SK-N-SH (cell line): ENCODE results near the gene MUSTN1. TPM values are rescaled to one million over a fixed set of nuclear protein-coding genes. Genes with fewer than 3 reads are reported as not detected.

Experiments
- CTCF ChIA-PET: fragments of 300-600, 350-600 bp; formaldehyde crosslinking; extraction: SDS; loops from one replicate; lab custom pipeline; 2021; lab: Yijun Ruan, JAX
- POLR2A ChIA-PET: fragments of 350-600 bp; sonication (Branson Sonifier 250); formaldehyde crosslinking; extraction: SDS; loops from one replicate; lab custom pipeline; 2020; ENCODE audit warnings: antibody characterized with exemption, inconsistent platforms; lab: Yijun Ruan, JAX
- DNase-seq: peaks from one replicate; pipeline ENCODE4 v3.0.0; 2012
- H2AFZ ChIP-seq: fragments of 200-600 bp; sonication (generic); 2 replicates; pipeline ENCODE4 v1.8.1; 2016; ENCODE audit warnings: antibody characterized with exemption, mild to moderate bottlenecking, low read depth
- H3F3A ChIP-seq: fragments of 200-600 bp; sonication (generic); replicated peaks from 2 replicates; pipeline ENCODE3; 2016; ENCODE audit warnings: antibody characterized with exemption, mild to moderate bottlenecking; ENCODE audit not compliant: insufficient read depth
- H3K27ac ChIP-seq, 2 experiments: fragments of 200-500 bp in 1 of 2; fragments of 200-600 bp in 1 of 2; sonication (Bioruptor generic) in 1 of 2; sonication (generic), shearing (Covaris generic) in 1 of 2; 2 replicates each; pipeline versions ENCODE4 v1.5.1 to v1.6.1; 2014 to 2016; ENCODE audit warnings: low read depth in 2 of 2, inconsistent platforms in 1 of 2, low read length in 1 of 2, mild to moderate bottlenecking in 1 of 2, mixed read lengths in 1 of 2
- H3K27me3 ChIP-seq: fragments of 200-600 bp; sonication (generic), shearing (Covaris generic); 2 replicates; pipeline ENCODE4 v1.6.1; 2016; ENCODE audit warnings: mixed run types; ENCODE audit not compliant: insufficient read depth
- H3K36me3 ChIP-seq, 2 experiments: fragments of 200-500 bp in 1 of 2; fragments of 200-600 bp in 1 of 2; sonication (Bioruptor generic) in 1 of 2; sonication (generic) in 1 of 2; replicated peaks in 1 of 2; 2 replicates each; pipeline versions ENCODE3 to v1.5.1; 2014 to 2016; ENCODE audit warnings: low read length in 1 of 2, mild to moderate bottlenecking in 1 of 2; ENCODE audit not compliant: insufficient read depth in 2 of 2, control insufficient read depth in 1 of 2
- H3K4me1 ChIP-seq, 2 experiments: fragments of 200-500 bp in 1 of 2; fragments of 200-600 bp in 1 of 2; sonication (Bioruptor generic) in 1 of 2; sonication (generic), shearing (Covaris generic) in 1 of 2; 2 replicates each; pipeline versions ENCODE4 v1.5.1 to v1.6.1; 2014 to 2016; ENCODE audit warnings: low read depth in 1 of 2, low read length in 1 of 2, mixed run types in 1 of 2; ENCODE audit not compliant: insufficient read depth in 2 of 2, control insufficient read depth in 1 of 2
- H3K4me2 ChIP-seq: fragments of 200-600 bp; sonication (generic), shearing (Covaris generic); 2 replicates; pipeline ENCODE4 v1.6.1; 2017; ENCODE audit warnings: mixed run types
- H3K4me3 ChIP-seq, 2 experiments: fragments of 200-500 bp in 1 of 2; fragments of 200-600 bp in 1 of 2; sonication (Bioruptor generic) in 1 of 2; sonication (generic), shearing (Covaris generic) in 1 of 2; 2 replicates each; pipeline versions ENCODE4 v1.5.1 to v1.8.1; 2014 to 2016; ENCODE audit warnings: low read depth in 2 of 2, inconsistent platforms in 1 of 2, low read length in 1 of 2, mild to moderate bottlenecking in 1 of 2, mixed read lengths in 1 of 2, moderate library complexity in 1 of 2
- H3K79me2 ChIP-seq: fragments of 200-600 bp; sonication (generic); 2 replicates; pipeline ENCODE4 v1.8.1; 2017; ENCODE audit warnings: mild to moderate bottlenecking; ENCODE audit not compliant: insufficient read depth
- H3K9ac ChIP-seq: fragments of 200-600 bp; sonication (generic); 2 replicates; pipeline ENCODE4 v1.6.1; 2017; ENCODE audit warnings: mixed run types
- H3K9me2 ChIP-seq: fragments of 200-600 bp; sonication (generic); 2 replicates; pipeline ENCODE4 v1.6.1; 2017; ENCODE audit warnings: mixed run types
- H3K9me3 ChIP-seq: fragments of 200-600 bp; sonication (generic); 2 replicates; pipeline ENCODE4 v1.6.1; 2017; ENCODE audit warnings: mixed run types, mild to moderate bottlenecking, moderate library complexity
- H4K20me1 ChIP-seq: fragments of 200-600 bp; sonication (generic); 2 replicates; pipeline ENCODE4 v1.6.1; 2017; ENCODE audit warnings: mild to moderate bottlenecking, mixed run types; ENCODE audit not compliant: insufficient read depth
- CHD2 ChIP-seq: fragments of 150-350 bp; IDR thresholded peaks from 2 replicates; pipeline ENCODE4 v1.6.1; 2018; ENCODE audit warnings: low read length; ENCODE audit not compliant: partially characterized antibody
- CTCF ChIP-seq: fragments of 200-600 bp; sonication (generic); IDR thresholded peaks from 2 replicates; pipeline ENCODE4 v1.6.1; 2017; ENCODE audit warnings: antibody characterized with exemption, mild to moderate bottlenecking, moderate library complexity
- ELF1 ChIP-seq: IDR thresholded peaks from 2 replicates; pipeline ENCODE4 v1.4.0; 2012
- FOSL2 ChIP-seq: IDR thresholded peaks from 2 replicates; pipeline ENCODE4 v1.4.0; 2012; ENCODE audit warnings: low read depth, mild to moderate bottlenecking, moderate library complexity, borderline replicate concordance
- FOXM1 ChIP-seq: IDR thresholded peaks from 2 replicates; pipeline ENCODE4 v1.4.0; 2012; ENCODE audit warnings: low read depth, mild to moderate bottlenecking
- GABPA ChIP-seq: IDR thresholded peaks from 2 replicates; pipeline ENCODE4 v1.4.0; 2012; ENCODE audit warnings: low read depth, mild to moderate bottlenecking
- MAX ChIP-seq: IDR thresholded peaks from 2 replicates; pipeline ENCODE4 v1.4.0; 2012; ENCODE audit warnings: low read depth
- MXI1 ChIP-seq: IDR thresholded peaks from 2 replicates; pipeline ENCODE4 v1.6.1; 2012; ENCODE audit warnings: mild to moderate bottlenecking, low read depth, low read length, improper control_type of control experiment
- NFIC ChIP-seq: IDR thresholded peaks from 2 replicates; pipeline ENCODE4 v1.4.0; 2012; ENCODE audit warnings: borderline replicate concordance
- NRF1 ChIP-seq: IDR thresholded peaks from 2 replicates; pipeline ENCODE4 v1.6.1; 2012; ENCODE audit warnings: low read depth, mild to moderate bottlenecking, low read length
- PBX3 ChIP-seq: IDR thresholded peaks from 2 replicates; pipeline ENCODE4; 2012
- RAD21 ChIP-seq: IDR thresholded peaks from 2 replicates; pipeline ENCODE4 v1.6.1; 2012; ENCODE audit warnings: mild to moderate bottlenecking, low read length
- RCOR1 ChIP-seq: fragments of 150-350 bp; IDR thresholded peaks from 2 replicates; pipeline ENCODE4 v1.6.1; 2017; ENCODE audit warnings: antibody characterized with exemption, low read length
- SIN3A ChIP-seq: IDR thresholded peaks from 2 replicates; pipeline ENCODE4 v1.6.1; 2012; ENCODE audit warnings: low read depth, mild to moderate bottlenecking, low read length, moderate library complexity, borderline replicate concordance
- TCF12 ChIP-seq: IDR thresholded peaks from 2 replicates; pipeline ENCODE4 v1.4.0; 2012
- TEAD4 ChIP-seq: IDR thresholded peaks from 2 replicates; pipeline ENCODE4 v1.4.0; 2012; ENCODE audit warnings: mild to moderate bottlenecking, borderline replicate concordance; ENCODE audit not compliant: insufficient read depth
- YY1 ChIP-seq: IDR thresholded peaks from 2 replicates; pipeline ENCODE4 v1.4.0; 2012; ENCODE audit warnings: low read depth, mild to moderate bottlenecking
- WGBS: methylation state at CpG from one replicate; pipeline ENCODE4 v1.1.6; 2017; ENCODE audit warnings: low lambda C conversion rate; 5-methylcytosine and 5-hydroxymethylcytosine counted together
- polyA plus RNA-seq, 3 experiments: library from polyadenylated mRNA; depleted of rRNA; stranded (reverse); fragments of >200 nt; gene quantifications; 2 replicates each; pipeline ENCODE4 v1.2.3, GENCODE V29; 2012

The MUSTN1 gene
- polyA plus RNA-seq, 1 of the 3 experiments (the other 2 are of a cell fraction): 0.54 TPM

- Histone ChIP-seq H3K79me2 (no peaks in the 10 kb centered on the region), H3K9ac (no peak overlapping the region), H3K9me3 (no peaks in the 10 kb centered on the region), H3K36me3 (no peaks in the 10 kb centered on the region), H3K9me2 (no peaks in the 10 kb centered on the region), H4K20me1 (no peaks in the 10 kb centered on the region), H3K4me2 (no peak overlapping the region), H2AFZ (no peak overlapping the region), H3K4me3 (no peak overlapping the region), H3K27ac (no peak overlapping the region), H3K4me1 (no peaks in the 10 kb centered on the region; a peak in 2 of 4 replicates), H3K27me3 (no peaks in the 10 kb centered on the region), H3F3A (peaks cover 3% of the 10 kb centered on the region)
- DNase-seq: no peak
- CTCF ChIA-PET: interaction anchor here (1.6 to 2.1 kb wide), 2 partner anchors 9 to 15 kb away, joined by 5 read pairs; no protein-coding TSS in a partner anchor
- TF ChIP-seq GABPA: no peak
- no peak for TF ChIP-seq TEAD4
- no peak for TF ChIP-seq RAD21
- TF ChIP-seq TCF12: no peak
- TF ChIP-seq YY1: no peak
- no peak for TF ChIP-seq MXI1
- no peak for TF ChIP-seq NFIC
- TF ChIP-seq RCOR1: no peak
- no peak for TF ChIP-seq MAX
- no peak for TF ChIP-seq NRF1
- POLR2A ChIA-PET: no interaction called here
- 83% methylated on average over 7 of the region's 7 CpGs for WGBS
Observed at GRCh38 chr3:52800079-52800478, 34.7 kb downstream of the MUSTN1 start.

- CTCF ChIA-PET: interaction anchor here (0.7 to 2.1 kb wide), 7 partner anchors 8 to 211 kb away, joined by 3 to 5 read pairs (median 5); no protein-coding TSS in a partner anchor
- no peaks in the 10 kb centered on the region for H3K36me3 ChIP-seq
- POLR2A ChIA-PET: no interaction called here
- TF ChIP-seq RAD21: no peak
- no peak for TF ChIP-seq GABPA
- TF ChIP-seq PBX3: no peak
- no peak for TF ChIP-seq SIN3A
- TF ChIP-seq CTCF: peak; percentile 49
- no peak for TF ChIP-seq CHD2
- TF ChIP-seq FOXM1: no peak
- TF ChIP-seq ELF1: no peak
- no peak for TF ChIP-seq FOSL2
- no peaks in the 10 kb centered on the region for H3K9me2 ChIP-seq
- no peak overlapping the region for H2AFZ ChIP-seq
- H3K9me3 ChIP-seq: no peaks in the 10 kb centered on the region
- no peaks in the 10 kb centered on the region for H3K79me2 ChIP-seq
- no peak overlapping the region for H3K27ac ChIP-seq
- no peak overlapping the region for H3K4me3 ChIP-seq
- no peaks in the 10 kb centered on the region; a peak in 2 of 4 replicates for H3K4me1 ChIP-seq
- H3K27me3 ChIP-seq: no peaks in the 10 kb centered on the region
- no peak overlapping the region for H3K9ac ChIP-seq
- no peak overlapping the region for H3K4me2 ChIP-seq
- H4K20me1 ChIP-seq: no peaks in the 10 kb centered on the region
- 58% methylated on average over 7 of the region's 14 CpGs for WGBS
- DNase-seq: peak; percentile 59
- H3F3A ChIP-seq: peaks cover 3% of the 10 kb centered on the region
Observed at GRCh38 chr3:52798978-52799476, 35.8 kb downstream of the MUSTN1 start.
